ENCODE results near the gene EML1. TPM values are rescaled to one million over a fixed set of nuclear protein-coding genes. Genes with fewer than 3 reads are reported as not detected.

Gene EML1
- total and polyA plus RNA-seq, 10 donors: 1.8 to 15.5 (median 6.0) TPM

GRCh38 chr14:99751539-99752485 is 41.4 kb upstream of the EML1 start:
- WGBS, 5 donors: 32 to 35% (median 33%) methylated on average over 24 to 25 of the region's 25 CpGs
- peak overlapping the region in 5 of 8 donors; percentile 23 to 44 (median 34) for H3K27ac ChIP-seq
- no peaks in the 10 kb centered on the region for H3K36me3 ChIP-seq
- TF ChIP-seq POLR2A (IDR thresholded peaks at IDR 0.05): no peak
- no peak for TF ChIP-seq CTCF (IDR thresholded peaks at IDR 0.05 in 8 of 11, conservative IDR thresholded peaks at IDR 0.05 in 3 of 11)
- TF ChIP-seq POLR2AphosphoS5 (IDR thresholded peaks at IDR 0.05): no peak
- peaks cover 0 to 61% (median 0%) of the 10 kb centered on the region in 7 donors for H3K27me3 ChIP-seq (replicated peaks in 1 of 7)
- peaks cover 7 to 48% (median 26%) of the 10 kb centered on the region in 6 donors for H3K4me1 ChIP-seq
- no peaks in the 10 kb centered on the region for H3K9me3 ChIP-seq
- no peak overlapping the region for H3K4me3 ChIP-seq
- DNase-seq: no peak
- intact Hi-C loops (cut with DNase I; ENCODE audit: low total_unique reads): no loop called here

- peaks cover 7 to 40% (median 26%) of the 10 kb centered on the region in 6 donors for H3K4me1 ChIP-seq
- H3K9me3 ChIP-seq: no peaks in the 10 kb centered on the region
- no peak for DNase-seq
- H3K4me3 ChIP-seq: no peak overlapping the region
- WGBS, 5 donors: 10 to 28% (median 17%) methylated on average over 9 of the region's 9 CpGs
- peaks cover 0 to 58% (median 0%) of the 10 kb centered on the region in 7 donors for H3K27me3 ChIP-seq (replicated peaks in 1 of 7)
- no peak for TF ChIP-seq POLR2A (IDR thresholded peaks at IDR 0.05)
- TF ChIP-seq POLR2AphosphoS5 (IDR thresholded peaks at IDR 0.05): peak in 2 of 3 donors; percentile 14 to 27
- no peaks in the 10 kb centered on the region for H3K36me3 ChIP-seq
- intact Hi-C loops (cut with DNase I; ENCODE audit: low total_unique reads): no loop called here
- H3K27ac ChIP-seq: peak overlapping the region in 5 of 8 donors; percentile 23 to 44 (median 34)
Measured at GRCh38 chr14:99752486-99753121, 40.6 kb upstream of the EML1 start.

- H3K4me1 ChIP-seq: peaks cover 7 to 45% (median 26%) of the 10 kb centered on the region in 6 donors
- H3K27ac ChIP-seq: no peak overlapping the region
- DNase-seq: no peak
- no peaks in the 10 kb centered on the region for H3K9me3 ChIP-seq
- peaks cover 0 to 58% (median 0%) of the 10 kb centered on the region in 7 donors for H3K27me3 ChIP-seq (replicated peaks in 1 of 7)
- no peak overlapping the region for H3K4me3 ChIP-seq
- no peak for TF ChIP-seq POLR2AphosphoS5 (IDR thresholded peaks at IDR 0.05)
- no peak for TF ChIP-seq POLR2A (IDR thresholded peaks at IDR 0.05)
- no peak for TF ChIP-seq CTCF (IDR thresholded peaks at IDR 0.05 in 8 of 11, conservative IDR thresholded peaks at IDR 0.05 in 3 of 11)
- H3K36me3 ChIP-seq: no peaks in the 10 kb centered on the region
- intact Hi-C loops (cut with DNase I; ENCODE audit: low total_unique reads): no loop called here
- 39 to 57% (median 49%) methylated on average over 8 to 16 of the region's 16 CpGs for WGBS, 5 donors
Measured at GRCh38 chr14:99753225-99754140, 39.7 kb upstream of the EML1 start.

Measured in spleen (tissue), 11 donors.